GDM1 (cell line): ENCODE results near the gene GPX4.
"Not testable (repeated sequence)": the region's sequence is repeated elsewhere in the genome, so short reads cannot be mapped to it uniquely, and the experiment has no call there.

ENCODE experiments used
- DNase-seq: peaks from one replicate; lab custom pipeline; 2025; lab: John Stamatoyannopoulos, UW

Gene GPX4

GRCh38 chr19:1113986-1114483 is 10.2 kb downstream of the GPX4 start:
- DNase-seq, result no peak

- DNase-seq, result not testable (repeated sequence)
These were observed 10.9 kb downstream of the GPX4 start for GRCh38 chr19:1114728-1115127.

GRCh38 chr19:1115646-1116420 is 12.0 kb downstream of the GPX4 start:
- DNase-seq, result no peak

GRCh38 chr19:1116726-1117581 is 13.2 kb downstream of the GPX4 start:
- DNase-seq, result no peak

GRCh38 chr19:1117654-1118053 is 13.9 kb downstream of the GPX4 start:
- no peak for DNase-seq

- DNase-seq, result no peak
These were observed 15.2 kb downstream of the GPX4 start for GRCh38 chr19:1118999-1119398.

- no peak for DNase-seq
These were observed 15.9 kb downstream of the GPX4 start for GRCh38 chr19:1119475-1120217.

- no peak for DNase-seq
These were observed 17.6 kb downstream of the GPX4 start for GRCh38 chr19:1121395-1121794.

- DNase-seq, result no peak
These were observed 18.5 kb downstream of the GPX4 start for GRCh38 chr19:1122021-1122971.

- peak; percentile 22 for DNase-seq
These were observed 19.2 kb downstream of the GPX4 start for GRCh38 chr19:1122972-1123363.

GRCh38 chr19:1123381-1123780 is 19.6 kb downstream of the GPX4 start:
- no peak for DNase-seq

- no peak for DNase-seq
These were observed 20.3 kb downstream of the GPX4 start for GRCh38 chr19:1123885-1124677.

GRCh38 chr19:1125601-1126467 is 22.0 kb downstream of the GPX4 start:
- DNase-seq, result no peak

- DNase-seq, result no peak
These were observed 23.4 kb downstream of the GPX4 start for GRCh38 chr19:1126984-1127760.

- DNase-seq, result no peak
These were observed 24.3 kb downstream of the GPX4 start for GRCh38 chr19:1128106-1128505.

GRCh38 chr19:1129084-1129483 is 25.3 kb downstream of the GPX4 start:
- DNase-seq, result not testable (repeated sequence)

- DNase-seq, result no peak
These were observed 25.7 kb downstream of the GPX4 start for GRCh38 chr19:1129535-1129934.
